H1 (cell line): ENCODE results near the gene SLC19A1. TPM values are rescaled to one million over a fixed set of nuclear protein-coding genes. Genes with fewer than 3 reads are reported as not detected.

Experiments used
- GTF2F1 ChIP-seq: IDR thresholded peaks from 2 replicates; pipeline ENCODE4 v1.6.1; 2012; ENCODE audit warnings: low read depth, low read length, improper control_type of control experiment, borderline replicate concordance
- POU5F1 ChIP-seq: IDR thresholded peaks from 2 replicates; pipeline ENCODE4 v1.6.1; 2011; ENCODE audit warnings: low read depth, mild to moderate bottlenecking, low read length, moderate library complexity
- YY1 ChIP-seq: IDR thresholded peaks from 2 replicates; pipeline ENCODE4 v1.6.1; 2011; ENCODE audit warnings: low read depth, mild to moderate bottlenecking, low read length
- polyA plus RNA-seq, 7 experiments: library from polyadenylated mRNA; depleted of rRNA in 3 of 7; stranded (reverse) in 5 of 7; unstranded in 2 of 7; fragments of >200 nt in 5 of 7; fragments of 200-250 nt in 2 of 7; gene quantifications; 1 replicate in 5 of 7; 2 replicates in 1 of 7; 4 replicates in 1 of 7; pipeline versions ENCODE4 v1.2.1 to v1.2.3, GENCODE V29; 2011 to 2013; ENCODE audit warnings: missing spikeins in 2 of 7, mixed read lengths in 2 of 7
- total RNA-seq: library from RNA; stranded (reverse); fragmentation: NEBNext Ultra II Directional; extraction: Animal tissue kit (Norgen Biotek cat#: 25700); gene quantifications from 2 replicates; pipeline ENCODE4 v1.2.1, GENCODE V29; 2021

SLC19A1 gene
- total and polyA plus RNA-seq, 2 of the 8 experiments (the other 6 are each of a cell fraction or from before 2014, with no cell fraction given): 31.6 to 43.8 TPM

DNA sequence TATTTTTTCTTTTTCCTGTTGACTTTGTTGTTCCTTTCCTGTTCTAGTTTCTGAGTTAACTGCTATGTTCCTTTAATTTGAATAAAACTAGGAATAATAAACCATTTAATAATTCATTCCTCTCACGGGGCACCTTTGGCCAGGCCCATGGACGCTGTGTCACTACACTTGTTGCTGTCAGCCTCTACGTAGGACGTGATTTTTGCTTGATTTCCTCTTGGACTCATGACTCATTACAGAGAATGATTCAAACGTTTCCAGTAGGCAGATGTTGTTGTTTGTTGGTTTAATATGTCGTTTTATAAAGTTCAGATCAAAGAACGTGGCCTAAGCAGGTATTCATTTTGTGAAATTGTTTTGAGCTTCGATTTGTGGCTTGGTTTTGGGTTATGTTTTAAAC lies 9.1 kb upstream of the SLC19A1 start (continued):
- TF ChIP-seq YY1: no peak
- no peak for TF ChIP-seq POU5F1
- TF ChIP-seq GTF2F1: no peak
